ENCODE measurements around the gene CUL9. TPM values are rescaled to one million over a fixed set of nuclear protein-coding genes. Genes with fewer than 3 reads are reported as not detected.

CUL9 gene
- total and polyA plus RNA-seq, 2 experiments from 2014 or later: 2.6 to 11.3 TPM

- TF ChIP-seq ZNF462 (CRISPR knock-in tag; IDR thresholded peaks at IDR 0.05): no peak
These were observed 79.2 kb downstream of the CUL9 start (continued) for GRCh38 chr6:43261198-43261597.

DNA sequence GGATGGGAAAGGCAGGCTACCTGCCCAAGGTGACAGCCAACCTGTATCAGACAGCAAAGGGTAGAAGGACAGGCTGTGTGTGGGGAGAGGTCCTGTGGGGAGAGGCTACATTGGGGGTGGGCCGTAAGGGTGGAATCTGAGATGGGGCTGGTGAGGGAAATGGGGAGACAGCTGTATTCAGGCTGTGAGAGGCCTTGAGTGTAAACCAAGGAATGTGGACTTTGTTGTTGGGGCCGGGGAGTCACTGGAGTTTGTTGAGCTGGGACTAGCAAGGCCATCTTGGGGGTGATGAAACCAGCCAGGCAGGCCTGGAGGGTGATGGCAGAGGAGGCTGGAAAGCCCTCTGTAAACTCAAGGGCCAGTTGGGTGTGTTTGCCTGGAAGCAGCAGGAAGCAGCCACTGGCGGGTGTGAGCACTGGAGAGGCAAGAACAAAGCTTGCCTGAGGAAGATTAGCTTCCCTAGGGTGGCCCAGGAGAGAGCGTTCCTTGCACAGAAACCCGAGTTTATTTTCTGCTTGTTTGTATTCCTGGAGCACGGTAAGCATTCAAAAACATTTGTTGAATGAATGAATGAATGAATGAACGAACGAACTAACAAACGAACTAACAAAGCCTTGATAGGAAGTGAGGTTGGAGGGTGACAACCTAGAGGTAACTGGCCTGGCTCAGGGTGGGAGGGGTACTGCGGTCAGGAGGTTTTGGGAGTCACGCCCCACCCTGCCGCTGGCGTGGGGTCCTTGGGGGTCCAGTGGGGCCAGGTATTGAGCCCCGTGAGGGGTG is 80.2 kb downstream of the CUL9 start:
- Histone ChIP-seq H3K27ac (ENCODE audit: low read depth) (no peak overlapping the region), H3K4me3 (no peak overlapping the region), H3K36me3 (ENCODE audit: insufficient read depth) (no peaks in the 10 kb centered on the region), H3K4me1 (ENCODE audit: insufficient read depth) (peaks cover 2% of the 10 kb centered on the region), H3K79me2 (replicated peaks; ENCODE audit: insufficient read depth) (no peaks in the 10 kb centered on the region), H4K20me1 (replicated peaks; ENCODE audit: insufficient read depth) (no peaks in the 10 kb centered on the region), H3K4me2 (no peak overlapping the region), H3K9me2 (ENCODE audit: insufficient read depth) (no peaks in the 10 kb centered on the region), H3F3A (replicated peaks; ENCODE audit: low read depth) (no peaks in the 10 kb centered on the region), H3K27me3 (ENCODE audit: insufficient read depth) (no peaks in the 10 kb centered on the region), H2AFZ (no peak overlapping the region)
- DNase-seq (ENCODE audit: low spot score) (no peak), ATAC-seq (no peak)
- Mint-ChIP-seq H3K27ac (no peak overlapping the region), H3K36me3 (ENCODE audit: low read depth) (no peaks in the 10 kb centered on the region), H3K9me3 (no peaks in the 10 kb centered on the region; the same call in 2 of the 3 replicates), H3K4me1 (peaks cover 13% of the 10 kb centered on the region), H3K4me3 (no peak overlapping the region), H3K27me3 (ENCODE audit: insufficient read depth, low read depth, poor library complexity) (peaks cover 15% of the 10 kb centered on the region)
- TF ChIP-seq CTCF (conservative IDR thresholded peaks at IDR 0.05; ENCODE audit: low read depth in 2 of 2) (no peak), POLR2AphosphoS5 (IDR thresholded peaks at IDR 0.05; ENCODE audit: low read depth) (no peak), EZH2 (IDR thresholded peaks at IDR 0.05; ENCODE audit: low read depth, unreplicated experiment) (no peak), ZNF331 (CRISPR knock-in tag; IDR thresholded peaks at IDR 0.05; ENCODE audit: low read depth) (no peak), ZNF462 (CRISPR knock-in tag; IDR thresholded peaks at IDR 0.05) (no peak)
